Mucosa of descending colon (tissue), 3 donors: ENCODE data around the gene COL5A3. TPM values are rescaled to one million over a fixed set of nuclear protein-coding genes. Genes with fewer than 3 reads are reported as not detected.

Experiments used
- ATAC-seq: fragments of 200-7000 bp; cut with Tn5 transposase; one replicate; pipeline ENCODE4 v1.9.1; 2020; ENCODE audit warnings: mild to moderate bottlenecking, moderate library complexity
- DNase-seq, 3 donors: peaks; one replicate each; pipeline ENCODE4 v3.0.0-alpha.2; 2020
- H3K36me3 ChIP-seq: fragments of 200-600 bp; one replicate; pipeline ENCODE4 v1.8.0; 2021; ENCODE audit warnings: low read depth, mild to moderate bottlenecking
- H3K4me1 ChIP-seq: fragments of 200-600 bp; one replicate; pipeline ENCODE4 v1.8.0; 2021; ENCODE audit warnings: low read depth, mild to moderate bottlenecking
- H3K4me3 ChIP-seq: fragments of 200-600 bp; one replicate; pipeline ENCODE4 v1.8.0; 2021; ENCODE audit warnings: mild to moderate bottlenecking
- H3K9me3 ChIP-seq: fragments of 200-600 bp; one replicate; pipeline ENCODE4 v1.8.0; 2021; ENCODE audit warnings: mild to moderate bottlenecking
- CTCF ChIP-seq: fragments of 200-600 bp; IDR thresholded peaks from one replicate; pipeline ENCODE4 v1.8.0; 2022; ENCODE audit warnings: antibody characterized with exemption, mild to moderate bottlenecking
- intact Hi-C, 2 donors: fragments of 100-400 bp; cut with DNase I in 1 of 2; cut with micrococcal nuclease in 1 of 2; formaldehyde crosslinking; loops; one replicate each; pipeline versions ENCODE4 v1.11.0 to v1.11.1; 2022; cut with DNase I, micrococcal nuclease
- total RNA-seq, 3 donors: library from RNA; stranded (reverse); fragmentation: NEBNext Ultra II Directional in 2 of 3; extraction: Animal tissue kit (Norgen Biotek cat#: 25700) in 2 of 3; gene quantifications; one replicate each; pipeline versions ENCODE4 v1.2.1 to v1.2.4, GENCODE V29; 2021 to 2023
- donor health status: DM: no; HTN: no; CAD: no; lungs with moderate emphysema.
- donor health status: DM: no; HTN: no; CAD: no.
- donor health status: DM: no; HTN: yes; CAD: no.

Gene COL5A3
- total RNA-seq, 3 donors from 2014 or later = 1.9 to 7.2 (median 5.5) TPM

GRCh38 chr19:9941671-9942070, 68.6 kb downstream of the COL5A3 start:
- no peak overlapping the region for H3K4me3 ChIP-seq
- H3K4me1 ChIP-seq = peaks cover under 1% of the 10 kb centered on the region
- no peaks in the 10 kb centered on the region for H3K36me3 ChIP-seq
- DNase-seq (no peak), ATAC-seq (no peak)
- H3K9me3 ChIP-seq = peaks cover 5% of the 10 kb centered on the region
- TF ChIP-seq CTCF = no peak
- intact Hi-C loops = no loop called here

- Histone ChIP-seq H3K36me3 (no peaks in the 10 kb centered on the region), H3K4me1 (peaks cover 4% of the 10 kb centered on the region), H3K9me3 (peaks cover 5% of the 10 kb centered on the region), H3K4me3 (no peak overlapping the region)
- intact Hi-C loops = no loop called here
- ATAC-seq (no peak), DNase-seq (no peak)
- no peak for TF ChIP-seq CTCF
Observed at GRCh38 chr19:9941231-9941630, 69.1 kb downstream of the COL5A3 start.

GRCh38 chr19:9940778-9941177, 69.5 kb downstream of the COL5A3 start:
- H3K4me3 ChIP-seq = no peak overlapping the region
- ATAC-seq (no peak), DNase-seq (no peak)
- intact Hi-C loops = no loop called here
- no peak for TF ChIP-seq CTCF
- H3K9me3 ChIP-seq = peaks cover 5% of the 10 kb centered on the region
- H3K4me1 ChIP-seq = peaks cover 6% of the 10 kb centered on the region
- H3K36me3 ChIP-seq = no peaks in the 10 kb centered on the region

GRCh38 chr19:9939301-9939913, 70.9 kb downstream of the COL5A3 start:
- Histone ChIP-seq H3K4me3 (no peak overlapping the region), H3K9me3 (peaks cover 5% of the 10 kb centered on the region), H3K36me3 (no peaks in the 10 kb centered on the region), H3K4me1 (peaks cover 6% of the 10 kb centered on the region)
- intact Hi-C loops = loop anchor here in 1 of 2 donors (10.0 kb wide), 1 partner anchor 55 kb away; no protein-coding TSS in a partner anchor
- DNase-seq (no peak), ATAC-seq (no peak)
- TF ChIP-seq CTCF = no peak

- ATAC-seq (no peak), DNase-seq (no peak)
- intact Hi-C loops = loop anchor here in 1 of 2 donors (10.0 kb wide), 1 partner anchor 58 kb away; no protein-coding TSS in a partner anchor
- H3K4me1 ChIP-seq = peaks cover 6% of the 10 kb centered on the region
- no peaks in the 10 kb centered on the region for H3K36me3 ChIP-seq
- no peak for TF ChIP-seq CTCF
- no peak overlapping the region for H3K4me3 ChIP-seq
- H3K9me3 ChIP-seq = peaks cover 4% of the 10 kb centered on the region
Observed at GRCh38 chr19:9937001-9937411, 73.3 kb downstream of the COL5A3 start.
